ENCODE measurements around the gene SLF2. TPM values are rescaled to one million over a fixed set of nuclear protein-coding genes. Genes with fewer than 3 reads are reported as not detected.

Gene SLF2
- total and polyA plus RNA-seq, 2 of the 13 experiments (the other 11 are each of a cell fraction or from before 2014, with no cell fraction given) = 12.2 to 48.1 TPM

DNA sequence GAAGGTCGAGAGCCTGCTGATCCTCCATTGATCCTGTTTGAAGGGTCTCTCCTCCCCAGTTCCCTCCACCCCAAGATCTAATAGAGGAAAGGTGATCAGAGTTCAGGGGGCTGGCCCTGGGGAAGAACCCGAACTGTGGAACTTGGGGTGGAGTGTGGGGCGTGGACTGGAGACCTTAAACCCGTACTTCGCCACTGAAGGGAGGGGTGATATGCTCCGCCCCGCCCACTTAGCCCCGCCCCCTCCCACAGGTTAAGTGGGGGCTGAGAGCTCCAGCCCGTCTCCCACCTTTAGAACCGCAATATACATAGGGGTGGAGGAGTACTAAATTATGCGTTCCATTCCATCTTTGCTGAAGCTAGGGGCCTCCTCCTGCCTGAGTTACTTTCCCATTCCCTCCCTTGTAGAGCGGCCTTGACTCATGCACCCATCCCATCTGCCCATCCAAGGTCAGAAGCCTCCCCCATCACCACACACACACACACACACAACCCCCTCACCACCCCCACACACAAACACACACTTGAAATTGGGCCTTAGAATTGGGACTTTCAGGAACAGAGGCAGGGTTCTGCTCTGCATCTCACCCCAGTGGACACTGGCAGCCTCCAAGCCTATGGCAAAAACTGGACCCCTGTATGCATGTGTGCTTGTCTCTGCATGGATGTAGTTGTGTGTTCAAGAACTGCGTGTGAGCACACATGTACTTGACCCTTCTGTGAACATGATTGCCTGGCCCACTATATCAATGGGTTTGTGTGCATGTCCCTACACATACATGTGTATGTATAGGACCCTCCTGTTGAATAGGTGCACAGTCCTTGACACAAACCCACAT is 57.5 kb downstream of the SLF2 start (continued):
- no peak for TF ChIP-seq FLYWCH1 (CRISPR knock-in tag; IDR thresholded peaks at IDR 0.05)
- TF ChIP-seq, protein P1, sequence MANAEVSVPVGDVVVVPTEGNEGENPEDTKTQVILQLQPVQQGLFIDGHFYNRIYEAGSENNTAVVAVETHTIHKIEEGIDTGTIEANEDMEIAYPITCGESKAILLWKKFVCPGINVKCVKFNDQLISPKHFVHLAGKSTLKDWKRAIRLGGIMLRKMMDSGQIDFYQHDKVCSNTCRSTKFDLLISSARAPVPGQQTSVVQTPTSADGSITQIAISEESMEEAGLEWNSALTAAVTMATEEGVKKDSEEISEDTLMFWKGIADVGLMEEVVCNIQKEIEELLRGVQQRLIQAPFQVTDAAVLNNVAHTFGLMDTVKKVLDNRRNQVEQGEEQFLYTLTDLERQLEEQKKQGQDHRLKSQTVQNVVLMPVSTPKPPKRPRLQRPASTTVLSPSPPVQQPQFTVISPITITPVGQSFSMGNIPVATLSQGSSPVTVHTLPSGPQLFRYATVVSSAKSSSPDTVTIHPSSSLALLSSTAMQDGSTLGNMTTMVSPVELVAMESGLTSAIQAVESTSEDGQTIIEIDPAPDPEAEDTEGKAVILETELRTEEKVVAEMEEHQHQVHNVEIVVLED (CRISPR knock-in tag; IDR thresholded peaks at IDR 0.05; ENCODE audit: borderline replicate concordance) = no peak
- no peak for TF ChIP-seq ZNF607 (CRISPR knock-in tag; IDR thresholded peaks at IDR 0.05; ENCODE audit: borderline replicate concordance)
- TF ChIP-seq KDM1A (CRISPR knock-in tag; IDR thresholded peaks at IDR 0.05) = no peak
- TF ChIP-seq, protein P2, sequence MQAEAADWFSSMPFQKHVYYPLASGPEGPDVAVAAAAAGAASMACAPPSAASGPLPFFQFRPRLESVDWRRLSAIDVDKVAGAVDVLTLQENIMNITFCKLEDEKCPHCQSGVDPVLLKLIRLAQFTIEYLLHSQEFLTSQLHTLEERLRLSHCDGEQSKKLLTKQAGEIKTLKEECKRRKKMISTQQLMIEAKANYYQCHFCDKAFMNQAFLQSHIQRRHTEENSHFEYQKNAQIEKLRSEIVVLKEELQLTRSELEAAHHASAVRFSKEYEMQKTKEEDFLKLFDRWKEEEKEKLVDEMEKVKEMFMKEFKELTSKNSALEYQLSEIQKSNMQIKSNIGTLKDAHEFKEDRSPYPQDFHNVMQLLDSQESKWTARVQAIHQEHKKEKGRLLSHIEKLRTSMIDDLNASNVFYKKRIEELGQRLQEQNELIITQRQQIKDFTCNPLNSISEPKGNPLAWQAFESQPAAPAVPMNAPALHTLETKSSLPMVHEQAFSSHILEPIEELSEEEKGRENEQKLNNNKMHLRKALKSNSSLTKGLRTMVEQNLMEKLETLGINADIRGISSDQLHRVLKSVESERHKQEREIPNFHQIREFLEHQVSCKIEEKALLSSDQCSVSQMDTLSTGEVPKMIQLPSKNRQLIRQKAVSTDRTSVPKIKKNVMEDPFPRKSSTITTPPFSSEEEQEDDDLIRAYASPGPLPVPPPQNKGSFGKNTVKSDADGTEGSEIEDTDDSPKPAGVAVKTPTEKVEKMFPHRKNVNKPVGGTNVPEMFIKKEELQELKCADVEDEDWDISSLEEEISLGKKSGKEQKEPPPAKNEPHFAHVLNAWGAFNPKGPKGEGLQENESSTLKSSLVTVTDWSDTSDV (CRISPR knock-in tag; IDR thresholded peaks at IDR 0.05) = no peak
- no peak for TF ChIP-seq CBX1 (IDR thresholded peaks at IDR 0.05; ENCODE audit: low read depth)
- TF ChIP-seq, protein P3, sequence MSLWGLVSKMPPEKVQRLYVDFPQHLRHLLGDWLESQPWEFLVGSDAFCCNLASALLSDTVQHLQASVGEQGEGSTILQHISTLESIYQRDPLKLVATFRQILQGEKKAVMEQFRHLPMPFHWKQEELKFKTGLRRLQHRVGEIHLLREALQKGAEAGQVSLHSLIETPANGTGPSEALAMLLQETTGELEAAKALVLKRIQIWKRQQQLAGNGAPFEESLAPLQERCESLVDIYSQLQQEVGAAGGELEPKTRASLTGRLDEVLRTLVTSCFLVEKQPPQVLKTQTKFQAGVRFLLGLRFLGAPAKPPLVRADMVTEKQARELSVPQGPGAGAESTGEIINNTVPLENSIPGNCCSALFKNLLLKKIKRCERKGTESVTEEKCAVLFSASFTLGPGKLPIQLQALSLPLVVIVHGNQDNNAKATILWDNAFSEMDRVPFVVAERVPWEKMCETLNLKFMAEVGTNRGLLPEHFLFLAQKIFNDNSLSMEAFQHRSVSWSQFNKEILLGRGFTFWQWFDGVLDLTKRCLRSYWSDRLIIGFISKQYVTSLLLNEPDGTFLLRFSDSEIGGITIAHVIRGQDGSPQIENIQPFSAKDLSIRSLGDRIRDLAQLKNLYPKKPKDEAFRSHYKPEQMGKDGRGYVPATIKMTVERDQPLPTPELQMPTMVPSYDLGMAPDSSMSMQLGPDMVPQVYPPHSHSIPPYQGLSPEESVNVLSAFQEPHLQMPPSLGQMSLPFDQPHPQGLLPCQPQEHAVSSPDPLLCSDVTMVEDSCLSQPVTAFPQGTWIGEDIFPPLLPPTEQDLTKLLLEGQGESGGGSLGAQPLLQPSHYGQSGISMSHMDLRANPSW (CRISPR knock-in tag; IDR thresholded peaks at IDR 0.05; ENCODE audit: borderline replicate concordance) = no peak
- TF ChIP-seq MIXL1 (CRISPR knock-in tag; IDR thresholded peaks at IDR 0.05) = peak; percentile 72
- no peak for TF ChIP-seq ZSCAN29 (CRISPR knock-in tag; conservative IDR thresholded peaks at IDR 0.05)
- TF ChIP-seq, protein P4, sequence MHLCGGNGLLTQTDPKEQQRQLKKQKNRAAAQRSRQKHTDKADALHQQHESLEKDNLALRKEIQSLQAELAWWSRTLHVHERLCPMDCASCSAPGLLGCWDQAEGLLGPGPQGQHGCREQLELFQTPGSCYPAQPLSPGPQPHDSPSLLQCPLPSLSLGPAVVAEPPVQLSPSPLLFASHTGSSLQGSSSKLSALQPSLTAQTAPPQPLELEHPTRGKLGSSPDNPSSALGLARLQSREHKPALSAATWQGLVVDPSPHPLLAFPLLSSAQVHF (CRISPR knock-in tag; IDR thresholded peaks at IDR 0.05) = peak; percentile 22; the same call in 1 of the 2 replicates
- TF ChIP-seq, protein P5, sequence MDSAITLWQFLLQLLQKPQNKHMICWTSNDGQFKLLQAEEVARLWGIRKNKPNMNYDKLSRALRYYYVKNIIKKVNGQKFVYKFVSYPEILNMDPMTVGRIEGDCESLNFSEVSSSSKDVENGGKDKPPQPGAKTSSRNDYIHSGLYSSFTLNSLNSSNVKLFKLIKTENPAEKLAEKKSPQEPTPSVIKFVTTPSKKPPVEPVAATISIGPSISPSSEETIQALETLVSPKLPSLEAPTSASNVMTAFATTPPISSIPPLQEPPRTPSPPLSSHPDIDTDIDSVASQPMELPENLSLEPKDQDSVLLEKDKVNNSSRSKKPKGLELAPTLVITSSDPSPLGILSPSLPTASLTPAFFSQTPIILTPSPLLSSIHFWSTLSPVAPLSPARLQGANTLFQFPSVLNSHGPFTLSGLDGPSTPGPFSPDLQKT (CRISPR knock-in tag; IDR thresholded peaks at IDR 0.05; ENCODE audit: borderline replicate concordance) = no peak
- TF ChIP-seq, protein P6, sequence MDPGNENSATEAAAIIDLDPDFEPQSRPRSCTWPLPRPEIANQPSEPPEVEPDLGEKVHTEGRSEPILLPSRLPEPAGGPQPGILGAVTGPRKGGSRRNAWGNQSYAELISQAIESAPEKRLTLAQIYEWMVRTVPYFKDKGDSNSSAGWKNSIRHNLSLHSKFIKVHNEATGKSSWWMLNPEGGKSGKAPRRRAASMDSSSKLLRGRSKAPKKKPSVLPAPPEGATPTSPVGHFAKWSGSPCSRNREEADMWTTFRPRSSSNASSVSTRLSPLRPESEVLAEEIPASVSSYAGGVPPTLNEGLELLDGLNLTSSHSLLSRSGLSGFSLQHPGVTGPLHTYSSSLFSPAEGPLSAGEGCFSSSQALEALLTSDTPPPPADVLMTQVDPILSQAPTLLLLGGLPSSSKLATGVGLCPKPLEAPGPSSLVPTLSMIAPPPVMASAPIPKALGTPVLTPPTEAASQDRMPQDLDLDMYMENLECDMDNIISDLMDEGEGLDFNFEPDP (CRISPR knock-in tag; conservative IDR thresholded peaks at IDR 0.05) = no peak
- TF ChIP-seq HIVEP1 (CRISPR knock-in tag; IDR thresholded peaks at IDR 0.05) = peak; percentile 22
- TF ChIP-seq, protein P7, sequence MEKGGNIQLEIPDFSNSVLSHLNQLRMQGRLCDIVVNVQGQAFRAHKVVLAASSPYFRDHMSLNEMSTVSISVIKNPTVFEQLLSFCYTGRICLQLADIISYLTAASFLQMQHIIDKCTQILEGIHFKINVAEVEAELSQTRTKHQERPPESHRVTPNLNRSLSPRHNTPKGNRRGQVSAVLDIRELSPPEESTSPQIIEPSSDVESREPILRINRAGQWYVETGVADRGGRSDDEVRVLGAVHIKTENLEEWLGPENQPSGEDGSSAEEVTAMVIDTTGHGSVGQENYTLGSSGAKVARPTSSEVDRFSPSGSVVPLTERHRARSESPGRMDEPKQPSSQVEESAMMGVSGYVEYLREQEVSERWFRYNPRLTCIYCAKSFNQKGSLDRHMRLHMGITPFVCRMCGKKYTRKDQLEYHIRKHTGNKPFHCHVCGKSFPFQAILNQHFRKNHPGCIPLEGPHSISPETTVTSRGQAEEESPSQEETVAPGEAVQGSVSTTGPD (CRISPR knock-in tag; IDR thresholded peaks at IDR 0.05) = no peak
- peak; percentile 27; the same call in 1 of the 2 replicates for TF ChIP-seq FOXA3 (CRISPR knock-in tag; IDR thresholded peaks at IDR 0.05)
- no peak for TF ChIP-seq ZNF790 (CRISPR knock-in tag; IDR thresholded peaks at IDR 0.05; ENCODE audit: borderline replicate concordance)

Data from HepG2 (cell line).